CD4-positive, alpha-beta memory T cell (primary cell): ENCODE measurements around the gene OR52D1. TPM values are rescaled to one million over a fixed set of nuclear protein-coding genes. Genes with fewer than 3 reads are reported as not detected.

Experiments
- CTCF ChIA-PET: fragments of 350-600 bp; sonication (Branson Sonifier 250); formaldehyde crosslinking; loops from one replicate; lab custom pipeline; 2021; ENCODE audit warnings: inconsistent platforms; ENCODE audit not compliant: partially characterized antibody; lab: Charles Lee
- POLR2A ChIA-PET: fragments of 350-600 bp; sonication (Branson Sonifier 250); formaldehyde crosslinking; loops from one replicate; lab custom pipeline; 2021; ENCODE audit not compliant: partially characterized antibody; lab: Charles Lee
- DNase-seq, 5 donors: peaks; one replicate each; pipeline versions ENCODE4 v3.0.0 to v3.0.0-alpha.2; 2020 to 2022; ENCODE audit warnings: mixed read lengths in 1 of 5
- H3K27ac ChIP-seq: one replicate; pipeline ENCODE4 v1.7.0; 2013; ENCODE audit warnings: low read depth, low read length
- H3K27me3 ChIP-seq: 2 replicates; pipeline ENCODE4 v1.7.0; 2013; ENCODE audit warnings: mild to moderate bottlenecking, low read length, moderate library complexity; ENCODE audit not compliant: insufficient read depth
- H3K36me3 ChIP-seq: 2 replicates; pipeline ENCODE4 v1.7.0; 2013; ENCODE audit warnings: mild to moderate bottlenecking, low read length, moderate library complexity; ENCODE audit not compliant: insufficient read depth
- H3K4me1 ChIP-seq: 2 replicates; pipeline ENCODE4 v1.7.0; 2013; ENCODE audit warnings: mild to moderate bottlenecking, low read length, moderate library complexity; ENCODE audit not compliant: insufficient read depth
- H3K4me3 ChIP-seq, 2 donors: one replicate each; pipeline ENCODE4 v1.7.0; 2013; ENCODE audit warnings: low read length in 2 of 2, mild to moderate bottlenecking in 1 of 2
- H3K9me3 ChIP-seq, 2 donors: one replicate each; pipeline ENCODE4 v1.7.0; 2013; ENCODE audit warnings: low read length in 2 of 2, control low read depth in 1 of 2; ENCODE audit not compliant: control insufficient read depth in 1 of 2
- H3K27ac Mint-ChIP-seq, 7 donors: one replicate each; pipeline ENCODE4 v1.8.0; 2020 to 2021; ENCODE audit warnings: mixed read lengths in 7 of 7, mild to moderate bottlenecking in 6 of 7, inconsistent platforms in 3 of 7, moderate library complexity in 3 of 7
- H3K27me3 Mint-ChIP-seq, 2 donors: one replicate each; pipeline ENCODE4 v1.8.0; 2020 to 2021; ENCODE audit warnings: mixed read lengths in 2 of 2
- H3K36me3 Mint-ChIP-seq, 2 donors: one replicate each; pipeline ENCODE4 v1.8.0; 2020 to 2021; ENCODE audit warnings: mixed read lengths in 2 of 2, inconsistent platforms in 1 of 2, mild to moderate bottlenecking in 1 of 2
- H3K4me1 Mint-ChIP-seq, 4 donors: one replicate each; pipeline ENCODE4 v1.8.0; 2020 to 2021; ENCODE audit warnings: mixed read lengths in 4 of 4, mild to moderate bottlenecking in 1 of 4
- H3K4me3 Mint-ChIP-seq, 8 donors: one replicate each; pipeline ENCODE4 v1.8.0; 2020 to 2021; ENCODE audit warnings: mixed read lengths in 8 of 8, mild to moderate bottlenecking in 7 of 8, moderate library complexity in 6 of 8, inconsistent platforms in 3 of 8
- H3K9me3 Mint-ChIP-seq, 8 donors: one replicate each; pipeline ENCODE4 v1.8.0; 2020 to 2021; ENCODE audit warnings: mixed read lengths in 8 of 8, mild to moderate bottlenecking in 5 of 8, inconsistent platforms in 3 of 8, moderate library complexity in 1 of 8
- intact Hi-C: fragments of 100-400 bp; cut with micrococcal nuclease; formaldehyde crosslinking; loops from one replicate; pipeline ENCODE4 v1.15.1; 2023
- polyA plus RNA-seq, 2 donors: library from polyadenylated mRNA; unstranded; fragments of 300-500 nt; fragmentation: Illumina TruSeq; gene quantifications; one replicate each; pipeline ENCODE4 v1.2.3, GENCODE V29; 2021
- total RNA-seq, 2 experiments: library from RNA; stranded (reverse); gene quantifications; one replicate each; pipeline ENCODE4 v1.2.3, GENCODE V29; 2021

Gene OR52D1
- total and polyA plus RNA-seq, 4 experiments from 2014 or later, result not detected

DNA sequence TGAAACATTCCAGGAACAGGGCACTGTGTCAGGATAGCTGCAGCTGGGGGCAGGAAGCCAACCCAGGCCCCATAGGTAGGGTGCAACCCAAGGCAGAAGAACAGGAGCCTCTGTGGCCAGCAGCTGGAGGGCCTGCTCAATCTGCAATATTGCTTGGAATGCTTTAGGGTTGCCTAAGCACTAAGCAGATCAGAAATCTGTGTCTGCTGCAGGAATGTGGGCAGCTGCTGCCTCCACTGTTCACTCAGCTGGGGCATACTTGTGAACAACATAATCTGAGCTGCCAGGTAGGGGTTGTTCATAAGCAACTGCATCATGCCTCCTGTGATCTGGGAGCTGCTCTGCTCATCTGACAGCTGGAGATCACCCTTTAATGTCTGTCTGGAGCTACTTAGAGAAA is 26.4 kb downstream of the OR52D1 start:
- ChIA-PET CTCF (no interaction called here), POLR2A (no interaction called here)
- Histone ChIP-seq H3K27me3 (no peaks in the 10 kb centered on the region), H3K27ac (no peak overlapping the region), H3K4me1 (no peaks in the 10 kb centered on the region), H3K4me3 (no peak overlapping the region), H3K36me3 (no peaks in the 10 kb centered on the region), H3K9me3 (no peaks in the 10 kb centered on the region)
- peaks cover 0 to 2% of the 10 kb centered on the region in 2 donors for H3K27me3 Mint-ChIP-seq
- H3K4me3 Mint-ChIP-seq, result no peak overlapping the region
- H3K36me3 Mint-ChIP-seq, result no peaks in the 10 kb centered on the region
- intact Hi-C loops, result no loop called here
- no peak overlapping the region for H3K27ac Mint-ChIP-seq
- H3K4me1 Mint-ChIP-seq, result no peaks in the 10 kb centered on the region
- DNase-seq, result no peak
- H3K9me3 Mint-ChIP-seq, result no peaks in the 10 kb centered on the region

DNA sequence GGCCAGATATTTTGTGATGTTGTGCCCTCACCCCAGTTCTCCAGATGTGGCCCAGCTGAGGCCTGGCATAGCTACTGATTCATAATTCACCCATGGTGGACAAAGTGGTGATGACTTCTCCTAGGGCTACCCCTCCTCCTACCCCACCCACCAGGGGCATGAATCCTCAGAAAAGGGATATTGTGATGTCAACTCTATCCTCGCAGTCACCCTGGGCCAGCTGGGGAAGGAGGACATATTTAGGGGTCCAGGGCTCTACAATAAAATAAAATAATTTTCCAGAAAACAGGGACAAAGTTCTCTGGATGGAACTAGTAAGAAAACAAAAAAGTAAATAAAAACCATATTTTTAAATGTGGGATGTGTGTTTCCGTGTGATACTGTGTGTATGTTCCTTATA is 28.1 kb downstream of the OR52D1 start, which contains the start of gene UBQLNL:
Gene UBQLNL, minus strand, starts transcription at position 101 of the 400 bp plus-strand sequence. CDS start 258 bp downstream, outside the sequence.
- CTCF ChIA-PET, result no interaction called here

DNA sequence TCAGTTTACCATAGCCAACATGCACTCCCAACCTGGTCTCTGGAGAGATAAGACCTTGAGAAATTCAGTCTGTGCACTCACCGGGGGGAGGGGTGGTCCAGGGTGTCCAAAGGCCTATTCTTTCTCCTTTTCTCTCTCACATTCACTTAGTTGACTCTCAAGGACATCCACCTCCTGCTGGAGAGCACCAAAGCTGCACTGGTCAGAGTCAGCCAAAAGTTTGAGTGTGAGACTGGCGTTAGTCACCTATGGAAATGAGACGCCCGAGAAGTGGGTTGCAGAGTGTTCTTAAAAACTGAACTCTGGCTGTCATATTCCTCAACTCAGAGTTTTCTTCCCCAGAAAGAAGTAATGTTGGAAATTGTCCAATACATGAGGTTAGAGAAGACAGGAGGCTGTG is 33.1 kb downstream of the OR52D1 start:
- Histone ChIP-seq H3K27ac (no peak overlapping the region), H3K4me3 (no peak overlapping the region), H3K27me3 (no peaks in the 10 kb centered on the region), H3K36me3 (no peaks in the 10 kb centered on the region), H3K4me1 (no peaks in the 10 kb centered on the region), H3K9me3 (no peaks in the 10 kb centered on the region)
- Mint-ChIP-seq H3K27me3 (peaks cover 0 to 3% of the 10 kb centered on the region in 2 donors), H3K9me3 (no peaks in the 10 kb centered on the region), H3K4me3 (no peak overlapping the region), H3K36me3 (no peaks in the 10 kb centered on the region), H3K27ac (no peak overlapping the region), H3K4me1 (no peaks in the 10 kb centered on the region)
- POLR2A ChIA-PET, result no interaction called here
- CTCF ChIA-PET, result no interaction called here
- DNase-seq, result no peak
- intact Hi-C loops, result no loop called here

More for the DNA sequence above, 28.1 kb downstream of the OR52D1 start, which contains the start of gene UBQLNL:
- no peaks in the 10 kb centered on the region for H3K9me3 ChIP-seq
- Mint-ChIP-seq H3K27me3 (peaks cover 0 to 2% of the 10 kb centered on the region in 2 donors), H3K9me3 (no peaks in the 10 kb centered on the region), H3K36me3 (no peaks in the 10 kb centered on the region), H3K4me1 (no peaks in the 10 kb centered on the region), H3K4me3 (no peak within 1 kb of the TSS), H3K27ac (no peak within 1 kb of the TSS)
- no peaks in the 10 kb centered on the region for H3K36me3 ChIP-seq
- POLR2A ChIA-PET, result no interaction called here
- no peak within 1 kb of the TSS for H3K4me3 ChIP-seq
- H3K27me3 ChIP-seq, result no peaks in the 10 kb centered on the region
- intact Hi-C loops, result no loop called here
- no peak for DNase-seq
- H3K27ac ChIP-seq, result no peak within 1 kb of the TSS
- no peaks in the 10 kb centered on the region for H3K4me1 ChIP-seq

DNA sequence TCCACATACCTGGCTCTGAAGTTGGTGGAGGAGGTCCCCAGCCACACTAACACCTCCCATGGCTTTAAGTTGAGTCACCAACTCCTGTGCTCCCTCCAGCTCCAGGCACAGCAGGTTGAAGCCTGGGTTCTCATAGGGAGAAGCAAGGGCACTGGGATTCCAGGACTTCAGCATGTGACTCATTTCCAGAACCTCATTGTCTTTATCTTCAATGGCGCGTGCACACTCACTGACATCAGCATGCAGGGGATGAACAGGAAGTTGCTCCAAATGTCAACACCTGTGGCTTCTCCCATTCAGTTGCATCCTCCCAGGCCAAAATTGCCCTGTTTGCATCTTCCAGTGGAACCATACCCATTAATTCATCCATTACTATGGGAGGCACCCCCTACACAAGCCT is 33.8 kb downstream of the OR52D1 start:
- Mint-ChIP-seq H3K9me3 (no peaks in the 10 kb centered on the region), H3K4me3 (no peak overlapping the region), H3K4me1 (no peaks in the 10 kb centered on the region), H3K36me3 (no peaks in the 10 kb centered on the region), H3K27ac (no peak overlapping the region), H3K27me3 (peaks cover 1 to 3% of the 10 kb centered on the region in 2 donors)
- Histone ChIP-seq H3K36me3 (no peaks in the 10 kb centered on the region), H3K4me3 (no peak overlapping the region), H3K27me3 (no peaks in the 10 kb centered on the region), H3K4me1 (no peaks in the 10 kb centered on the region), H3K27ac (no peak overlapping the region), H3K9me3 (no peaks in the 10 kb centered on the region)
- CTCF ChIA-PET, result no interaction called here
- intact Hi-C loops, result no loop called here
- POLR2A ChIA-PET, result no interaction called here
- DNase-seq, result no peak

DNA sequence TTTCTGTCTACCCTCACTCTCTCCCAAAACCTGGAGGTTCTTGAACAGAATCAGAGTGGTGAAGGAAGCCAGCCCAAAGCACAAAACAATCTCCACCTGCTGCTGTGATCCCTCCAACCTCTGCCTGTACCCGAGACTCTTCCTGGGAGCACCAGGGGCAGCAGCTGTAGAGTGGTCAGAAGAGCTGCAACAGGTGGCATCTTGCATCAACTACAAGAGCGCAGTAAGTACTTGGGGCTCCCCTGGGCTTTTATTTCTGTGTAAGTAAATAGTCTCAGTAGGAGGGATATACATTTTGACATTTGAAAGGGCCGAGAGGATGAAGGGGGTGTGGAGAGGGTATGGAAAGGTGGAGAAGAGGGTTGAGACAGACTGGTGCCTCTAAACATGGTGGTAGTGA is 36.3 kb downstream of the OR52D1 start:
- H3K27me3 ChIP-seq, result no peaks in the 10 kb centered on the region
- H3K4me1 ChIP-seq, result no peaks in the 10 kb centered on the region
- H3K4me3 Mint-ChIP-seq, result no peak overlapping the region
- H3K27ac ChIP-seq, result no peak overlapping the region
- no peaks in the 10 kb centered on the region for H3K36me3 ChIP-seq
- no peaks in the 10 kb centered on the region for H3K36me3 Mint-ChIP-seq
- intact Hi-C loops, result no loop called here
- POLR2A ChIA-PET, result no interaction called here
- no peak for DNase-seq
- no peak overlapping the region for H3K27ac Mint-ChIP-seq
- H3K27me3 Mint-ChIP-seq, result peaks cover 1 to 5% of the 10 kb centered on the region in 2 donors
- H3K9me3 ChIP-seq, result no peaks in the 10 kb centered on the region
- no peaks in the 10 kb centered on the region for H3K4me1 Mint-ChIP-seq
- no peaks in the 10 kb centered on the region for H3K9me3 Mint-ChIP-seq
- H3K4me3 ChIP-seq, result no peak overlapping the region
- CTCF ChIA-PET, result no interaction called here

DNA sequence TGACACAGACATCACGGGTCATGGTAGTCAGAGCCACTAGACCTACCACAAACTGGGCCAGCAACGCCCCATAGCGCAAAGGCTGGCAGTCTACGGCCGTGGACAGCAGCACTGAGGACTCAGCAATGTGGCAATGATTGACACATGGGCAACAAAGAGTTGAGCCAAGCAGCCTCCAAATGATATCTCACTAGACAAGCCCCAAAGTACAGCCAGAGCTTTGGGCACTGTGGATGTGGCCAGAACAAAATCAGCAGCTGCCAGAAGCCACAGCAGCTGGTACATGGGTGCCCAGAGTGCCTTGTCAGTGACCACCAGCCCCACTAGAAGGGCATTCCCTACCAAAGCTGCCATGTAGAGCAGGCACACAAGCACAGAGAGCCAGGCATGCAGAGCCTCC is 39.2 kb downstream of the OR52D1 start:
- intact Hi-C loops, result no loop called here
- no peaks in the 10 kb centered on the region for H3K36me3 Mint-ChIP-seq

DNA sequence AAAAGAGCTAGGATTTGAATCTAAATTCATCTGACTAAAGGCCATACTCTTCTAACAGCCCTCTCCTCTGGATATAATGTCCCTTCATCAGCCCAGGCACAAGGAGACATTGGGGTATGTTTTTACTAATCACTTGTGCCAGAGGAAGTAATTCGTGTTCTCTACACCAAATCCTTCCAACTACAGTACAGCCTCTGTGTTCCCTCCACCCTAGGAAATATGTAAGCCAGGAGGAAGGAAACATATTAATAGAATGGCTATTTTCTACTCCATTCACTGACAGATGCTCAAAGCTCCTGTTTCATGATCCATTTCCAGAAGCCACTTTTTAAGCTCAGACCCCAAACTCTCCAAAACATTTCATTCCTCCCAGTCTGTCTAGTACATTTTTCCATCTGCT is 40.0 kb downstream of the OR52D1 start:
- H3K27ac Mint-ChIP-seq, result no peak overlapping the region

More for the DNA sequence above, 39.2 kb downstream of the OR52D1 start:
- Mint-ChIP-seq H3K9me3 (no peaks in the 10 kb centered on the region), H3K4me3 (no peak overlapping the region), H3K27me3 (peaks cover 1 to 5% of the 10 kb centered on the region in 2 donors), H3K27ac (no peak overlapping the region), H3K4me1 (no peaks in the 10 kb centered on the region)
- H3K4me3 ChIP-seq, result no peak overlapping the region
- ChIA-PET POLR2A (no interaction called here), CTCF (no interaction called here)
- no peaks in the 10 kb centered on the region for H3K27me3 ChIP-seq
- H3K4me1 ChIP-seq, result no peaks in the 10 kb centered on the region
- no peaks in the 10 kb centered on the region for H3K9me3 ChIP-seq
- H3K27ac ChIP-seq, result no peak overlapping the region
- no peak for DNase-seq
- no peaks in the 10 kb centered on the region for H3K36me3 ChIP-seq

More for the DNA sequence above, 40.0 kb downstream of the OR52D1 start:
- no peak for DNase-seq
- no peaks in the 10 kb centered on the region for H3K36me3 ChIP-seq
- no peaks in the 10 kb centered on the region for H3K9me3 Mint-ChIP-seq
- H3K4me3 ChIP-seq, result no peak overlapping the region
- H3K36me3 Mint-ChIP-seq, result no peaks in the 10 kb centered on the region
- CTCF ChIA-PET, result no interaction called here
- POLR2A ChIA-PET, result no interaction called here
- H3K27ac ChIP-seq, result no peak overlapping the region
- H3K27me3 ChIP-seq, result no peaks in the 10 kb centered on the region
- intact Hi-C loops, result no loop called here
- H3K4me1 ChIP-seq, result no peaks in the 10 kb centered on the region
- H3K9me3 ChIP-seq, result no peaks in the 10 kb centered on the region
- no peak overlapping the region for H3K4me3 Mint-ChIP-seq
- no peaks in the 10 kb centered on the region for H3K4me1 Mint-ChIP-seq
- peaks cover 1 to 5% of the 10 kb centered on the region in 2 donors for H3K27me3 Mint-ChIP-seq
